GM12875 (cell line): ENCODE data around the gene CNTNAP5.

Source experiments
- H3K4me3 ChIP-seq: one replicate; pipeline ENCODE4 v1.5.1; 2011; ENCODE audit warnings: low read depth, low read length, control low read depth
- TF ChIP-seq, protein P1 (sequence below): IDR thresholded peaks from 2 replicates; pipeline ENCODE4 v1.5.1; 2011; ENCODE audit warnings: low read depth, mild to moderate bottlenecking, control low read depth, inconsistent platforms, low read length, moderate library complexity, borderline replicate concordance; ENCODE audit not compliant: insufficient read depth

Gene CNTNAP5

GRCh38 chr2:124538549-124538948 is 513.5 kb downstream of the CNTNAP5 start:
- no peak overlapping the region for H3K4me3 ChIP-seq
- TF ChIP-seq, protein P1, sequence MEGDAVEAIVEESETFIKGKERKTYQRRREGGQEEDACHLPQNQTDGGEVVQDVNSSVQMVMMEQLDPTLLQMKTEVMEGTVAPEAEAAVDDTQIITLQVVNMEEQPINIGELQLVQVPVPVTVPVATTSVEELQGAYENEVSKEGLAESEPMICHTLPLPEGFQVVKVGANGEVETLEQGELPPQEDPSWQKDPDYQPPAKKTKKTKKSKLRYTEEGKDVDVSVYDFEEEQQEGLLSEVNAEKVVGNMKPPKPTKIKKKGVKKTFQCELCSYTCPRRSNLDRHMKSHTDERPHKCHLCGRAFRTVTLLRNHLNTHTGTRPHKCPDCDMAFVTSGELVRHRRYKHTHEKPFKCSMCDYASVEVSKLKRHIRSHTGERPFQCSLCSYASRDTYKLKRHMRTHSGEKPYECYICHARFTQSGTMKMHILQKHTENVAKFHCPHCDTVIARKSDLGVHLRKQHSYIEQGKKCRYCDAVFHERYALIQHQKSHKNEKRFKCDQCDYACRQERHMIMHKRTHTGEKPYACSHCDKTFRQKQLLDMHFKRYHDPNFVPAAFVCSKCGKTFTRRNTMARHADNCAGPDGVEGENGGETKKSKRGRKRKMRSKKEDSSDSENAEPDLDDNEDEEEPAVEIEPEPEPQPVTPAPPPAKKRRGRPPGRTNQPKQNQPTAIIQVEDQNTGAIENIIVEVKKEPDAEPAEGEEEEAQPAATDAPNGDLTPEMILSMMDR, result no peak

DNA sequence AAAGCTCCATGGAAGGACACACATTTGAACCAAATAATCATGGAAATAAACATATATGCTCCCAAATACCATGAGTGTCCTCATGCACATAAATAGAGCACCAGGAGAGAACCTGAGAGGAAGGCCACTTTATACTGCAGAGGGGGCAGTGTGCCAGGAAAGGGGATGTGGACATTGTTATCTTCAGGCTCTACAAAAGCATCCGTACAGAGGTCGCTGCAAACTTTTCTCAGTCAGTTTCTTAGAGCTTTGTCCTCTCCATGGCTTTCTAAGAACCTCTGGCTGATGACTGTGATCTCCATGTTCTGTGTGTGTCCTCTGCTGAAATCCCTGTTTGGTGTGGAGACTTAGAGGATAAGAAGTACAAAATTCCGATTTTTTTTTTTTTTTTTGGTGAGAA is 515.7 kb downstream of the CNTNAP5 start:
- TF ChIP-seq, protein P1, result no peak
- no peak overlapping the region for H3K4me3 ChIP-seq

- no peak overlapping the region for H3K4me3 ChIP-seq
- TF ChIP-seq, protein P1, result no peak
These were observed 518.0 kb downstream of the CNTNAP5 start for GRCh38 chr2:124542932-124543640.

GRCh38 chr2:124547700-124548099 is 522.6 kb downstream of the CNTNAP5 start:
- H3K4me3 ChIP-seq, result no peak overlapping the region
- TF ChIP-seq, protein P1, result no peak

DNA sequence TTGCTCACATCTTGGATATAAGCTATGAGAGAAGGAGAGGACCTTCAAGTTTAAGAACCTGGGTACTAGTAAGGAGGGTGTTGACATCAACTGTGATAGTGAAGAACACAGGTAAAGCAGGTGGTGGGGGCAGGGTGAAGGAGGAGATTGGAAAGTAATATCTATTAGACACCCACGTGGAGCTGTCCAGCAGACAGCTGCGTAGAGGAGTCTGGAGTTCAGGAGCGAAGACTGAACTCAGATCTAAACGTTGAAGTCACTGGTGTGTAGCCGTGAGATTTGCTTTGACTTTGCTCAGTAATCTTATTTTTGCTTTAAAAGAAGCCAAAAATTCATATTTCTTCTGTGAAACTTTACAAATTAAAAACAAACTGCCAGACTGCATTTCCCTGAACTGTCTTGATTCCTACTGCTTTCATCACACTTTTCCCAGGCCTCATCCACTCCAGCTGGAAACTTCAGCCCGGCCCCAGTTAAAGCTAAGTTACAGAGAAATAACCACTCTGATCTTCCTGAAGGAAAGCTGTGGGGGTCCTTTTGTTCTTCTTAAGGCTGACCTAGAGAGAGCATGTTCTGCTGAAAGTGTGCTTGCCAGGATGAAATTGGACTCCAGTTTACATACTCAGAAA is 533.3 kb downstream of the CNTNAP5 start:
- no peak overlapping the region for H3K4me3 ChIP-seq
- TF ChIP-seq, protein P1, result no peak

DNA sequence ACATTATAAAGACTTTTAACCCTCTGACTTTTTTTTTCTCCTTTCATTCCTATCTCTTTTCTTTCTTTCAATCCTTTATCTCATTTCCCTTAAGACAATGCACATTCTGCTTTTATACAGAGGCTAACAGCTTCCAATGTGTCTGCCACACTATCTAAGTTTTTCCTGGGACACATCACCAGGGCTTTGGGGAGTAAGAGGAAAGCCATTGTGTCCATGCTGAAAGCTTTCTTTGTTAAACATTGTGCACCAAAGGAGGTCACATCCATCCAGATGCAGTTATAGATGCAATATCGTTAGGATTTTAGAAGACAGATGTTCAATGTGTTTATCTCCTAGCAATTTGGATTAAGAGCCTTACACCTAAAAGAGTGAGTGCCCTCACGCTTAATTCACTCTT is 534.1 kb downstream of the CNTNAP5 start:
- TF ChIP-seq, protein P1, result no peak
- H3K4me3 ChIP-seq, result no peak overlapping the region

GRCh38 chr2:124560592-124561112 is 535.6 kb downstream of the CNTNAP5 start:
- no peak overlapping the region for H3K4me3 ChIP-seq
- TF ChIP-seq, protein P1, result no peak
